Skeletal muscle satellite cell (primary cell): ENCODE measurements around the gene MYADML2.

ENCODE experiments used
- H3K27me3 ChIP-seq: 2 replicates; pipeline ENCODE4 v1.7.0; 2013; ENCODE audit warnings: low read length; ENCODE audit not compliant: control insufficient read depth, insufficient read depth
- H3K36me3 ChIP-seq: 2 replicates; pipeline ENCODE4 v1.7.0; 2013; ENCODE audit warnings: mild to moderate bottlenecking, control low read depth, low read length; ENCODE audit not compliant: insufficient read depth
- H3K4me1 ChIP-seq: 2 replicates; pipeline ENCODE4 v1.7.0; 2013; ENCODE audit warnings: low read length; ENCODE audit not compliant: control insufficient read depth, insufficient read depth
- H3K4me2 ChIP-seq: 2 replicates; pipeline ENCODE4 v1.7.0; 2013; ENCODE audit warnings: mild to moderate bottlenecking, low read length
- H3K4me3 ChIP-seq: 2 replicates; pipeline ENCODE4 v1.7.0; 2013; ENCODE audit warnings: low read length
- H3K9ac ChIP-seq: 2 replicates; pipeline ENCODE4 v1.7.0; 2013; ENCODE audit warnings: mild to moderate bottlenecking, low read depth, low read length, moderate library complexity
- H3K9me3 ChIP-seq: replicated peaks from 2 replicates; pipeline ENCODE4 v1.7.0; 2013; ENCODE audit warnings: mild to moderate bottlenecking, control low read depth, low read length

MYADML2 gene

DNA sequence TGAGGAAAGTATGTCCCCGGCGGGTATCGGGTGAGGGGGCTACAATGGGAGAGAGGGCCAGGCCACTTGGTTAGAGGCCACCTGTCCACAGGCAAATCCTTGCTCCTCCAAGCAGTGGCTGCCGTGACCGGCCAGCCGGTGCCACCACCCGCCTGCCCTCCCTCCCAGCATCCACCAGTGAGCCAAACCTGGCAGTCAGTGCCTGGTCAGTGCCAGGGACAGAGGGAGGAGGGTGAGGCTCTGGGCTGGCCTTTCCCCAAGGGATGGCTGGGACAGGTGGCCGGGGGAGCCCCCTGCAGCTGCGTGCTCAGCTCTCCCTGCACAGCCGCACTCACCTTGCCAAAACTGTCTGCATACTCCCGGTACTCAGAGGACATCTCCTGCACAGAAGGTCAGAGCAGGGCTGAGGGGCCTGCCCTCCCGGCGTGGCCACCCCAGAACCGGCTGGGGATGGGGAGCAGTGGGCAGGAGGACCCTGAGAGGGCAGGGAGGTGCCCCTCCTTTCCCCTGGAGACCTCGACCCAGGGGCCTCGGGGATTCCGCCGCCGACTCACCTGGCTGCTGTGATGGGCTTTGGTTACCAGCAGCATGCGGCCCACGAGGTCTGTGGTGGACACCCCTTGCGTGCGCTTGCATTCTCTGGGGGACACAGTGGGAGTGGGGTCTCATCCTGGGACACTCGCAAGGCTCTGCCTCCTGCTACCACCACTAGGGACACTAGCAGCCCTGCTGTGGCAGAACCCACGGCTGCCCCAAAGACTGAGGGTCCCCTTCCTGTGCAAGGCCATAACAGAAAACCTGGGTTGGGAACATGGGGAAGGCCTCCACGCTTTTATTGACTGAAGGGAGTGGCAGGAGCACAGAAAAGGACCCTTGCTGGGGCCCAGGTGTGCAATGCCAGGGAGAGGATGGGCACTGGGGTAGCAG lies 39.6 kb downstream of the MYADML2 start:
- Histone ChIP-seq H3K4me3 (no peak overlapping the region), H3K27me3 (no peaks in the 10 kb centered on the region), H3K4me2 (no peak overlapping the region), H3K36me3 (peaks cover 41% of the 10 kb centered on the region), H3K9ac (no peak overlapping the region), H3K4me1 (peaks cover 11% of the 10 kb centered on the region), H3K9me3 (no peaks in the 10 kb centered on the region)

DNA sequence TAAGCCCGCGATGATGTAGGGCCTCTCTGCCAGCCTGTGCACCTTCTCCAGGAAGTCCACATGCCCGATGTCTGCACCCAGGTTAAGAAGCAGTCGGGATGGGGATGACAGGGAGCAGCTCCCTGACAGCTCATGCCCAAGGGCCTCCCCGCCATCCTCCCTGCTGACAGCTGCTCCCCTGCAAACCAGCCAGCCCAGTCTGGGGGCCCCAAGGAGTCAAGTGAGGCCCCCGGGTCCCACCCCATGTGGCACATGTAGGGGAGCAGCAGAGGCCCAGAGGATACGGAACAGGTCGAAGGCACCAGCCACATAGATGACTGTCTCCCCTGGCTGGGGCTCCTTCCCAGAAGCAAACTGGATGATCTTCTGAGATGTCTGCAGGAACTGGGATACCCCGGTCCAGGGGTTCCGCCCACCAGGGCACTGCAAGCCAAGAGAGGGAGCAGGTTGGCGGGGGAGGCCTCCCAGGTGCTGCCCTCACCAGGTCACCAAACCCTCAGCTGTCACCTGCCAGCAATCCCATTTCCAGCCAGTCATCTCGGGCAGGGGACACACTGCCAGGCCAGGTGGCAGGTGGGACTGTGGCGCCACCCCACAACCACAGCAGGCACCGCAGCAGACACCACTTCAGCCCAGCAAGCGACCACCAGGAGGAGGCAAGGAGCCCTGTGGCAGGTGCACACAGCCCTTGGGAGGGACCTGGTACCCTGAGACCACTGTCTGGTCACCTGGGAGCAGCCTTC lies 40.4 kb downstream of the MYADML2 start:
- Histone ChIP-seq H3K4me2 (no peak overlapping the region), H3K4me3 (no peak overlapping the region), H3K9ac (no peak overlapping the region), H3K4me1 (peaks cover 13% of the 10 kb centered on the region), H3K9me3 (no peaks in the 10 kb centered on the region), H3K36me3 (peaks cover 33% of the 10 kb centered on the region), H3K27me3 (no peaks in the 10 kb centered on the region)

DNA sequence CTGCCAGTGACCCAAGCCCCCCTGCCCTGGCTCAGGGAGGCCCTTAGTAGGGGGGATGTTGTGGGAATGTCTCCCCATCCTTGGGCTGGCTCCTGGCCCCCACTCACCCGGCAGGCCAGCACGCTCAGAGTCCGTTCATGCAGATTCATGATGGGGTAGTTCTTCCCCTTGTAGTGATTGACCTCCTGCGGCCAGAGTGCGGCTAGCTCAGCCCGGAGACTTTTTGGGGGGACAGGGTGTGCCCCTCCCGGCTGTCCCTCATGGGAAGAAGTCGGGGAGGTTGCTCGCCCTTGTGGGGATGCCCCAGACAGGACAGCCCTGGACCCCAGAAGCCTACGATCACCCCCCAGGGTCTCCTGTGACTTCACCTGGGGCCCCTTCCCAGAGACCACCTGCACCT lies 41.0 kb downstream of the MYADML2 start:
- peaks cover 13% of the 10 kb centered on the region for H3K4me1 ChIP-seq
- H3K27me3 ChIP-seq = no peaks in the 10 kb centered on the region
- no peak overlapping the region for H3K4me3 ChIP-seq
- H3K9me3 ChIP-seq = no peaks in the 10 kb centered on the region
- H3K9ac ChIP-seq = no peak overlapping the region
- H3K4me2 ChIP-seq = no peak overlapping the region
- H3K36me3 ChIP-seq = peaks cover 31% of the 10 kb centered on the region

DNA sequence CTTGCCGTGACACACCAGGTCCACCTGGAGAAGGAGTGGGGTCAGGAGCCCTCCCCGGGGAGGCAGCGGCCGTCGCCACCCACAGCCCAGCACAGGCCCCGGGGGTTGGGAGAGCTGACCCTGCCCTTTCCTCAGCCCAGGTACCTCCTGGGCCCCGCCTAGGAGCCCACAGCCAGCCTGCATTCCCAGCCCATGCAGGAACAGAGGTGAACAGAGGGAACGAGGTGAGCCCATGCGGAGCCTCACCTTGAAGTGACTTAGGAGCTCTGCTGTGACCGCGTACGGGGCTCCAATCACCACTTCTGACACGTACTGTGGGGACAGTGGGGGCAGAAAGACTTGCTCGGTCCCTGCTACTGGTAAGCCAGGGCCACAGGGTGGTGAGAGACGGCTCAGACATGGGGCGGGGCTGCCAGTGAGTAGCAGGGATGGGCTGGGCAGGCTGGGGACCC lies 41.6 kb downstream of the MYADML2 start:
- Histone ChIP-seq H3K4me2 (no peak overlapping the region), H3K27me3 (no peaks in the 10 kb centered on the region), H3K36me3 (peaks cover 31% of the 10 kb centered on the region), H3K4me1 (peaks cover 10% of the 10 kb centered on the region), H3K9me3 (no peaks in the 10 kb centered on the region), H3K9ac (no peak overlapping the region), H3K4me3 (no peak overlapping the region)

DNA sequence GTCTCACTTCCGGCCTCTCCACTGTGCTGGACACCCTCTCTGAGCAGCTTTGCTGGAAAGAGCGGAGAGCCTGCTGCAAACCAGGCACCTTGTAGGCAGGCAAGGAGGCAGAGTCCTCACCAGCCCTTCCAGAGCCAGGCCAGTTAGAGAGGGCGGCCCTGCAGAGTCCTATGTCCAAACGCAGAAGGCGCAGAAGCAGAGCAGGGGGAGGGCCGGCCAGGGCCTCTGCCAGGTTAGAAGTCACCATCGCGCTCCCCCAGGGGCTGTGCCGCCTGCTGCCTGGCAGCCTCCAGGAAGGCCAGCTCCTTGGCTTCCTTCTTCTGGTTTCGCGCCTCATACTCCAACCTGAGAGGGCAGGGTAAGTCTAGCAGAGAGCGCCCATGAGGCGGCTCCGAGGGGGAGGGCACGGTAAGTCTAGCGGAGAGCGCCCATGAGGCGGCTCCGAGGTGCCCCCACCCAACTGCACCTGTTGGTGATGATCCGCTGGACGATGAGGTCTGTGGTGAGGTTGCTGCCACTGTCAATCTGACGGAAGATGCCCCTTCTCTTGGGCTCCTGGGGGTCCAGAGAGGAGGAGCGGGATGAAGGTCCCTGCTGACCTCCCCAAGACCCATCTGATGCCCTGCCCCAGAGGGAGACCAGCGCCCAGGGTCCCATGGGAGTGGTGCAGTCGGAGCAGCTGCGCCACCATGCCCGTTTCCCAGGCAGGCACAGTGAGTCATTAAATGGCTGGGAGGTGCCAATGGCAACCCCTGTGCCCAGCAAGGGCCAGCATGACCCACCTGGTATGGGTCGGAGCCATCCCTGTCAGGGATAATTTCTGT lies 42.2 kb downstream of the MYADML2 start:
- peaks cover 34% of the 10 kb centered on the region for H3K36me3 ChIP-seq
- H3K9me3 ChIP-seq = no peaks in the 10 kb centered on the region
- H3K4me1 ChIP-seq = peaks cover 4% of the 10 kb centered on the region
- no peak overlapping the region for H3K9ac ChIP-seq
- H3K4me2 ChIP-seq = no peak overlapping the region
- H3K27me3 ChIP-seq = no peaks in the 10 kb centered on the region
- no peak overlapping the region for H3K4me3 ChIP-seq

- H3K4me2 ChIP-seq = no peak overlapping the region
- peaks cover 6% of the 10 kb centered on the region for H3K4me1 ChIP-seq
- H3K36me3 ChIP-seq = peaks cover 41% of the 10 kb centered on the region
- no peaks in the 10 kb centered on the region for H3K9me3 ChIP-seq
- H3K9ac ChIP-seq = no peak overlapping the region
- no peak overlapping the region for H3K4me3 ChIP-seq
- H3K27me3 ChIP-seq = no peaks in the 10 kb centered on the region
Observed at GRCh38 chr17:81903896-81904599, 43.0 kb downstream of the MYADML2 start.

DNA sequence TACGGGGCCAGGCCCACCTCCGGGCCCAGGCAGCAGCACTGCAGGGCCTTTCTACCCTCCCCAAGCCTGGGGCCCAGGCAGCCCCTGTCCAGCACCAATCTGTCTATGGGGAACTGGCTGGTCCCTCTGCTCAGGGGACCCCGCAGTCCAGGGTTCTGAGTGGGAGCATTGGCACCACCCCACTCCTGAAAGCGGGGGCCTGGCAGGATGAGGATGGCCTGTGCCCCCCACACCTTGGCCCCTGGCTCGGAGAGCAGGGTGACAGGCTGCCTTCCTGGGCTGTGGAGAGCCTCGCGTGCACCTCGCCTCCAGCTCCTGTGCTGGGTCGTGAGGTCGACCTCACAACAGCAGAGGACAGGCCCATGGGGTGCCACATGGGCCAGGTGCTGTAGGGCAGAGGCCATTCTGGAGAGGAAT lies 43.6 kb downstream of the MYADML2 start:
- H3K4me3 ChIP-seq = no peak overlapping the region
- peaks cover 41% of the 10 kb centered on the region for H3K36me3 ChIP-seq
- H3K9me3 ChIP-seq = no peaks in the 10 kb centered on the region
- H3K9ac ChIP-seq = no peak overlapping the region
- H3K4me1 ChIP-seq = peaks cover 11% of the 10 kb centered on the region
- H3K27me3 ChIP-seq = no peaks in the 10 kb centered on the region
- no peak overlapping the region for H3K4me2 ChIP-seq

GRCh38 chr17:81902653-81903414 lies 44.2 kb downstream of the MYADML2 start:
- H3K9ac ChIP-seq = no peak overlapping the region
- H3K4me3 ChIP-seq = no peak overlapping the region
- no peaks in the 10 kb centered on the region for H3K27me3 ChIP-seq
- no peaks in the 10 kb centered on the region for H3K9me3 ChIP-seq
- H3K36me3 ChIP-seq = peaks cover 44% of the 10 kb centered on the region
- peak overlapping the region; percentile 86 for H3K4me2 ChIP-seq
- peaks cover 16% of the 10 kb centered on the region for H3K4me1 ChIP-seq

DNA sequence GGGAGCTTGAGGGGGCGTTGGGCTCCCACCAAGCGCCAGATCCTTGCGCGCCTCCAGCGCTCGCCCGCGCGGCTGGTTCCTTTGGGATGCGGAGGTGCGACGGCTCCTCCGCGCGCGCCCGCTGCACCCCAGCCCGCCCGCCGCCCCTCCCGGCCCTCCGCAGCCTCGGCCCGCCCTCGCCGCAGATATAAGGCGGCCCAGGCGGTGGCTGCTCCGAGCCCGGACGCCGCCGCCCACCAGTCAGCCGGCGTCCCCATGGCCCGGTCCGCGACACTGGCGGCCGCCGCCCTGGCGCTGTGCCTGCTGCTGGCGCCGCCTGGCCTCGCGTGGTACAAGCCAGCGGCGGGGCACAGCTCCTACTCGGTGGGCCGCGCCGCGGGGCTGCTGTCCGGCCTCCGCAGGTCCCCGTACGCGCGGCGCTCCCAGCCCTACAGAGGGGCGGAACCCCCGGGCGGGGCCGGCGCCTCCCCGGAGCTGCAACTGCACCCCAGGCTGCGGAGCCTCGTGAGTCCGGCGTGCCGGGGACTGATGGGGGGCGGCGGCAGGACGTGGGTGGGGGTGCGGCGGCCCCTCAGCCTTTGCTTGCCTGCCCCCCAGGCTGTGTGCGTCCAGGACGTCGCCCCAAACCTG lies 44.9 kb downstream of the MYADML2 start, which contains the start of gene NPB:
NPB (plus strand) TSS at position 216 of the 630 bp plus-strand sequence; CDS start at position 256, 40 bp downstream.
- no peak within 1 kb of the TSS for H3K9ac ChIP-seq
- peak within 1 kb of the TSS; percentile 62 for H3K4me3 ChIP-seq
- H3K9me3 ChIP-seq = no peaks in the 10 kb centered on the region
- H3K27me3 ChIP-seq = no peaks in the 10 kb centered on the region
- peaks cover 17% of the 10 kb centered on the region for H3K4me1 ChIP-seq
- peaks cover 44% of the 10 kb centered on the region for H3K36me3 ChIP-seq
- H3K4me2 ChIP-seq = peak within 1 kb of the TSS; percentile 86
